Osteoblast (primary cell): Measurements from ENCODE around the gene RANBP17. TPM values are rescaled to one million over a fixed set of nuclear protein-coding genes. Genes with fewer than 3 reads are reported as not detected.

Source experiments
- DNase-seq: peaks from one replicate; pipeline ENCODE4 v3.0.0; 2011; ENCODE audit warnings: low spot score, mixed read lengths; ENCODE audit not compliant: insufficient read length; ENCODE audit errors: missing footprints
- H2AFZ ChIP-seq: 2 replicates; pipeline ENCODE4 v1.6.0; 2011; ENCODE audit warnings: mild to moderate bottlenecking, low read length
- H3K27ac ChIP-seq: 2 replicates; pipeline ENCODE4 v1.5.1; 2011; ENCODE audit warnings: mild to moderate bottlenecking, low read depth, low read length, moderate library complexity
- H3K27me3 ChIP-seq: 2 replicates; pipeline ENCODE4 v1.6.0; 2012; ENCODE audit warnings: mild to moderate bottlenecking, control low read depth, inconsistent platforms, low read length, moderate library complexity; ENCODE audit not compliant: insufficient read depth
- H3K36me3 ChIP-seq: 2 replicates; pipeline ENCODE4 v1.5.1; 2011; ENCODE audit warnings: mild to moderate bottlenecking, low read length, control low read depth, moderate library complexity; ENCODE audit not compliant: insufficient read depth
- H3K4me1 ChIP-seq: 2 replicates; pipeline ENCODE4 v1.5.1; 2011; ENCODE audit warnings: mild to moderate bottlenecking, low read length, control low read depth, moderate library complexity; ENCODE audit not compliant: insufficient read depth
- H3K4me2 ChIP-seq: 2 replicates; pipeline ENCODE4 v1.6.0; 2011; ENCODE audit warnings: mild to moderate bottlenecking, low read length; ENCODE audit not compliant: insufficient read depth
- H3K4me3 ChIP-seq: fragments of 200-600 bp; sonication (generic); 3 replicates; pipeline ENCODE4 v1.5.1; 2012; ENCODE audit warnings: mild to moderate bottlenecking, low read length, inconsistent platforms; ENCODE audit not compliant: insufficient read depth
- H3K79me2 ChIP-seq: 2 replicates; pipeline ENCODE4 v1.6.0; 2012; ENCODE audit warnings: mild to moderate bottlenecking, low read length, control low read depth, inconsistent platforms; ENCODE audit not compliant: insufficient read depth
- H3K9me3 ChIP-seq: 2 replicates; pipeline ENCODE4 v1.5.1; 2011; ENCODE audit warnings: low read depth, low read length, control low read depth
- H4K20me1 ChIP-seq: 2 replicates; pipeline ENCODE4 v1.6.0; 2012; ENCODE audit warnings: mild to moderate bottlenecking, low read length, control low read depth; ENCODE audit not compliant: insufficient read depth
- total RNA-seq: library from RNA; depleted of rRNA; stranded (reverse); fragments of >200 nt; gene quantifications from 2 replicates; pipeline ENCODE4 v1.2.3, GENCODE V29; 2012
- TF ChIP-seq, protein P1 (sequence below): IDR thresholded peaks from 2 replicates; pipeline ENCODE4 v1.5.1; 2011; ENCODE audit warnings: mild to moderate bottlenecking, low read depth, low read length, moderate library complexity; ENCODE audit errors: extremely low read depth

Gene RANBP17
- total RNA-seq, 1 donor = 4.0 TPM

DNA sequence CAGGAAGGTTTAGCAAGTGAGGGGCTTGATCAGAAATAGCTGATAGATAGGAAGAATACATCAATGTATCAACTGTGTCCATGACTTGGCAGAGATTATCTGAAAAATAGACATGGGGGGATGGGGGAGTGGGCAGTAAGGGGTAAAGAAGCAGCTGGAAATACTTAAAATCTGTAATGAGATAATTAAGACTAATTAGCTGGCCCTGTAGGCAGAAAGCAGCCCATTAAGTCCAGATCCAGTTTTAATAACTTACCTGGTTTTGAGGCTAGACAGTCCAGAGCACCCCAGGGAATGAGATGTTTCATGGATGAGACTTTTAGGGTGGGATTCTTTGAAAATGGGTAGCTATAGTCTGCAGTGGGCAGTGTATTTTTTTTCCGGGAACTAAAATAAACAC lies 330.3 kb downstream of the RANBP17 start:
- TF ChIP-seq, protein P1, sequence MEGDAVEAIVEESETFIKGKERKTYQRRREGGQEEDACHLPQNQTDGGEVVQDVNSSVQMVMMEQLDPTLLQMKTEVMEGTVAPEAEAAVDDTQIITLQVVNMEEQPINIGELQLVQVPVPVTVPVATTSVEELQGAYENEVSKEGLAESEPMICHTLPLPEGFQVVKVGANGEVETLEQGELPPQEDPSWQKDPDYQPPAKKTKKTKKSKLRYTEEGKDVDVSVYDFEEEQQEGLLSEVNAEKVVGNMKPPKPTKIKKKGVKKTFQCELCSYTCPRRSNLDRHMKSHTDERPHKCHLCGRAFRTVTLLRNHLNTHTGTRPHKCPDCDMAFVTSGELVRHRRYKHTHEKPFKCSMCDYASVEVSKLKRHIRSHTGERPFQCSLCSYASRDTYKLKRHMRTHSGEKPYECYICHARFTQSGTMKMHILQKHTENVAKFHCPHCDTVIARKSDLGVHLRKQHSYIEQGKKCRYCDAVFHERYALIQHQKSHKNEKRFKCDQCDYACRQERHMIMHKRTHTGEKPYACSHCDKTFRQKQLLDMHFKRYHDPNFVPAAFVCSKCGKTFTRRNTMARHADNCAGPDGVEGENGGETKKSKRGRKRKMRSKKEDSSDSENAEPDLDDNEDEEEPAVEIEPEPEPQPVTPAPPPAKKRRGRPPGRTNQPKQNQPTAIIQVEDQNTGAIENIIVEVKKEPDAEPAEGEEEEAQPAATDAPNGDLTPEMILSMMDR = no peak
- Histone ChIP-seq H3K4me2 (no peak overlapping the region), H3K9me3 (no peaks in the 10 kb centered on the region), H3K27me3 (no peaks in the 10 kb centered on the region), H3K4me1 (no peaks in the 10 kb centered on the region), H4K20me1 (no peaks in the 10 kb centered on the region), H3K79me2 (no peaks in the 10 kb centered on the region), H2AFZ (no peak overlapping the region), H3K27ac (no peak overlapping the region), H3K36me3 (no peaks in the 10 kb centered on the region), H3K4me3 (no peak overlapping the region)
- no peak for DNase-seq

DNA sequence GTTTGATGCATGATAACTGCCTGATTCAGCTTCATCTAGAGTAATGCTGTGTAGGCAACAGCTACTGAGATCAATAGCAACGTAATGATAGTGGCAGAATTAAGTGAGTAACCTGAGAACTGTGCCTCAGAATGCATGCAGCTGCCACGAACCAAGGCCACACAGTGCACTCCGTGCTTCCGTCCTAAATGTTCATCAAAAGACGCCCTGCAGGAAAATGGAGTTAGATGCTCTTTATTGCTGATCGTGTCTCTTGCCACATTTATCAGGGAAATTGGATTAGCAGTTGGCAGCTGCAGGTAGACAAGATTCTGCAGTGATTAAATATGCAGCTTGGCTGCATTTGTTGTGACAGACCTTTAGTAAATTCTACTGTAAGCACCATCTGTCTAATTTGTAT lies 339.5 kb downstream of the RANBP17 start:
- no peaks in the 10 kb centered on the region for H3K4me1 ChIP-seq
- DNase-seq = no peak

DNA sequence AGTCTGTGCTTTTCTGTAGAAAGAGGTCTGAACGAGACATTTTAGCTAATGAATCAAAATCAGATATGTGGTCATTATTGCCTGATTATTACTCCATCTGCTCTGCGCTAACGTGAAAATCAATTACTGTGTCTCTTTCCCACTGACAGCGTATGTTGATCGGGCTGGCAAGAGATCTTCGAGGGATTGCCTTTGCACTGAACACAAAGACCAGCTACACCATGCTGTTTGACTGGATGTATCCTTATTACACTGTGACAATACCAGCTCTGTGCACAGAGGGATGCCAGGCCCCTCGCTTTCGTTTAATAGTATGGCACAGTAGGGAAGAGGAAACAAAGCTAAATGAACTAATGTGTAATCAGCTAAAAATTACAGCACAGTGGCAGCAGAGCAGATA lies 343.6 kb downstream of the RANBP17 start:
- H3K79me2 ChIP-seq = no peaks in the 10 kb centered on the region
- no peaks in the 10 kb centered on the region for H3K27me3 ChIP-seq
- no peaks in the 10 kb centered on the region for H3K36me3 ChIP-seq
- H2AFZ ChIP-seq = no peak overlapping the region
- H3K4me2 ChIP-seq = no peak overlapping the region
- no peaks in the 10 kb centered on the region for H3K9me3 ChIP-seq
- H4K20me1 ChIP-seq = no peaks in the 10 kb centered on the region
- H3K4me3 ChIP-seq = no peak overlapping the region
- no peak for DNase-seq
- H3K4me1 ChIP-seq = no peaks in the 10 kb centered on the region
- TF ChIP-seq, protein P1 = no peak
- no peak overlapping the region for H3K27ac ChIP-seq

More for the DNA sequence above, 339.5 kb downstream of the RANBP17 start:
- Histone ChIP-seq H4K20me1 (no peaks in the 10 kb centered on the region), H3K9me3 (no peaks in the 10 kb centered on the region), H2AFZ (no peak overlapping the region), H3K4me2 (no peak overlapping the region), H3K36me3 (no peaks in the 10 kb centered on the region), H3K27me3 (no peaks in the 10 kb centered on the region), H3K79me2 (no peaks in the 10 kb centered on the region), H3K4me3 (no peak overlapping the region), H3K27ac (no peak overlapping the region)
- TF ChIP-seq, protein P1 = no peak

DNA sequence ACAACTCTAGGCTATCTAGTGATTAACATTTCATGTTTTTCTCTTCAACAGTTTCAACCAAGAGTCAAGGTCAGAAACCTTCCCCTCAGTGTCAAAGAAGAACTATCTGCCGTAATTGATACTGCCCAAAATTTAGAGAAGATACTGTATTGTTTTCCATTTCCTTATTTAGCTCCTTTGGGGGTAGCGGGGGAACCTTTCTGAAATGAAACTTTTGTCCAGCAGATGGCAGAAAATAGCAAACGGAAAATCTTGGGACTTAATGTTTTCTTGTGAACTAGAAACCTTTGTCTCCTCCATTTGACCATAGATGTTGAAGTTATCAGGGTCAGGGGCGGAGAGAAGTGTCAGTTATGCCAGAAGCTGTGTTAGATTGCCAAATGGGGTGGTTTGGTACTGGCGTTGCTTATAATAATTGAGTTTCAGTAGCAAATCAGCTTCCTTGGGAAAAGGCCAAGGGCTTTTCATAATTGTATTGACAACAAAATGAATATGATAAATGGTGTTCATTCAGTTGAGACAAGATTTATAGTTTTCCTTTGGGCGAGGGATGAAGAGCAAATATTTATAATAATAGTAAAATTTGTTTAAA lies 345.5 kb downstream of the RANBP17 start:
- peak overlapping the region; percentile 49 for H2AFZ ChIP-seq
- no peak overlapping the region for H3K4me3 ChIP-seq
- no peaks in the 10 kb centered on the region for H3K79me2 ChIP-seq
- no peaks in the 10 kb centered on the region for H3K9me3 ChIP-seq
- peak; percentile 36 for DNase-seq
- no peaks in the 10 kb centered on the region for H4K20me1 ChIP-seq
- no peaks in the 10 kb centered on the region for H3K4me1 ChIP-seq
- no peak overlapping the region for H3K4me2 ChIP-seq
- H3K27ac ChIP-seq = no peak overlapping the region
- TF ChIP-seq, protein P1 = peak; percentile 63
- H3K27me3 ChIP-seq = no peaks in the 10 kb centered on the region
- H3K36me3 ChIP-seq = no peaks in the 10 kb centered on the region
